GM19239 (cell line): Measurements from ENCODE around the gene DPCD.

ENCODE experiments used
- DNase-seq: peaks from one replicate; pipeline ENCODE4 v3.0.0; 2011; ENCODE audit warnings: low spot score; ENCODE audit not compliant: insufficient read length
- FAIRE-seq: peaks from 2 replicates; lab custom pipeline; 2011; peaks lifted over from hg19 to GRCh38; lab: Jason Lieb, UNC

Gene DPCD

DNA sequence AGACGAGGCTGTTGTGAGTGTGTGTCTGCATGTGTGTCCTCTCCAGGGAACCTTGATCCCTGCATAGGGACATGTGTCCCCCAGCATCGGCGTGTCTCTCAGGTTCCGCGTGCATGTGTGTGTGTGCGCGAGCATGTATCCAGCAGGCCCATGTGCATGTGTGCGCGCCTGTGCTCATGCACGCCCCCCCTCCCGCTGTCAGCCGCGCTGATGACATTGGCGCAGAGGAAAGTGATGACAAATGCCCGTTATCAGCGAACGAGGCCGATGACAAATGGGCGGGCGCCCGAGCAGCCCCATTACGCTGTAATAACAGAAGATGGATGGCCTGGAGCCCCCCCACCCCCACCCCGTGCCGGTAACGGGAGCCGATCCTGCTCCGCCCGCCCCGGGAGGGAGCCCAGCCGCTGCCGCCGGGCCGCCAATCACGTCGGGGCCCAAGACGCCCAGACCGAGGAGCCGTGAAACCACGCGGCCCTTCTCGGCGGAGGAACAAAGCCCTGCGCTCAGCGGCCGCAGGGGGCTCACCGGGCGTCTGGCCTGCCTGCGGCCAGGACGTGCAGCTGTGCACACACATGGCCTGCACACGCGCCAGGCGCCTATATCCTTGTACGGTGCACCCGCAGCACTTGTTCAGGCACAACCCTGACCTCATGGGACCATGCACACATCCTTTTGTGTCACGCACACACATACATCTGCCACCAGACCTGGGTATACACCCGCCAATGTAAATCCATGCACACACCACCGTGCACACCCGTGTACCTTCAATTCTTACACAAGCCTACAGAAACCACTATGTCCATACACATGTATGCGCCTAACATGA lies 21.6 kb upstream of the DPCD start:
- DNase-seq, result no peak
- FAIRE-seq, result no peak

DNA sequence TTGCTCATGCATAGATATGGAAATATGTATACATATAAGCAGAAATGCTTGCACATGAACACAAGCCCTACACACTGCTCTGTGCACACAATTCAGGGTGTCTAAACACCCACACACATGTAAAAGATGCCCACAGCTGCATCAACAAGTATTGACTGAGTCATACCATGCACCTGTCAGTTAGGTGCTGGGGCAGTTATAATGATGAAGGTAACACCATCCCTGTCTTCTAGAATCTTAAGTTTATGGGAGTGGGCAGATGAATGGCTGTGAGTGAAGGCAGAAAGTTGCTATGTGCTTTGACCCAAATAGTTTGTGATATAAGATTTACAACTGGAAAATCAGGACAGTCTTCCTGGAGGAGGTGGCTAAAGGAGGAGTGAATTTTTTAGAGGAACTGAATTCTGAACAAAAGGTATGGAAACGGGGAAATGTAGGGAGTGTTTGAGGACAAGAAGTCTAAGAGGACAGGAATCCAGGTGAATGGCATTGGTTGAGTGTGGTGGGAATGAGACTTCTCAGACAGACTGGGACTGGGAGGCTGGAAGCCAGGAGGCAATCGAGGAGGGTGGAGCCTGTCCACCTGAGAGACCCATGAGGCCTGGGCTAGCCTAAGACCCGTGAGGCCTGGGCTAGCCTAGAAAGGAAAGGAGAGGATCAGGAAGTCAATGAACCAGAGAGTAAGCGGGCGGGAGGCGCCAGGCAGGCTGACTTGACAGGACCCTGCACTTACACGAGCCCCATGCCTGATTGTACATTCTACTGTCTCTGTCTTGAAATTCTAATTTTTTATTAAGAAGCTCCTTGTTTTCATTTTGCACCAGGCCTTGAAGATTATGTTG lies 20.7 kb upstream of the DPCD start:
- DNase-seq (no peak), FAIRE-seq (no peak)

DNA sequence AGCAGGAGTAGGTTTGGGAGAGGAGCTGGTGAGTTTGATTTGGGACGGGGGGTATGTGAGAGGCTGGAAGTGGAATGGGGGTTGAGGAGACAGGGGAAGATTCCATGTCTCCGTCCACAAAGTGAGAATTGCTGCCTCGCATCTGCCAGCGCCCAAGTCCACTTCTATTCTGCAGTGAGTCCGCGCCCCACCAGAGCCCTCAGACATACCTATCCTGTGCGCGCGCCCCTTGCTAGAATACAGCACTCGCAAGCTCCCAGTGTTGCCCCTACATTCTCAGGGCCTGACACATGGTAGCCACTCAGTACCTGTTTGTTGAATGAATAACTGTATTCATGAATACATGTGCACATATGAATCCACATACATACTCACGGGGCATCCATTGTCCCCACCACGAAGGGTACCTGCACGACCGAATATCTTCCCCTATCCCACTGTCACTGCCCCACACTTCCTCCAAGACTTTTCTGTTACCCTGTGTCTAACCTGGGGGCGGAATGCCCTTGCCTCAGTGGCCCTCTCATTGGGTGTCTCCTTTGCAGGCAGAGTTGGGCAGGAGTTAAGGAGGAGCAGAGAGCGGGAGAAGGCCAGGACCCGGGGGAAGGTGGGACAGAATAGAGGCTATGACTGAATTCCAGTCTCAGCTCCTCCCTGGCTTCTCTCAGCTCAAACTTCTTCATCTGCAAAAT lies 19.9 kb upstream of the DPCD start:
- no peak for DNase-seq

DNA sequence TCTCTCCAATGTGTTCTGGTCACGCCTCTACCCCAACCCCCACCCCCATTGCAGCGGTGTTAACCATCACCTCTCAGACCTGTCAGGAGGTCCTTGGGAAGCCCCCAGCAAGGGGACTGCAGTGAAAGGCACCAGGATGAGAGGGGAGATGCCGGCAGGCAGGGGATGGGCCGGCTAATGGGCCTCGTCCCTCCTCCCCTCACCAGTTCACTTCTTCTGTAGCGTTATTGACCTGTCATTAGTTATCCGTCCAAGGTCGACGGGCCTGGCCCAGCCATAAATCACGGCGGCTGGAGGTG lies 18.8 kb upstream of the DPCD start:
- DNase-seq, result no peak
- no peak for FAIRE-seq

More for the DNA sequence above, 19.9 kb upstream of the DPCD start:
- no peak for FAIRE-seq

DNA sequence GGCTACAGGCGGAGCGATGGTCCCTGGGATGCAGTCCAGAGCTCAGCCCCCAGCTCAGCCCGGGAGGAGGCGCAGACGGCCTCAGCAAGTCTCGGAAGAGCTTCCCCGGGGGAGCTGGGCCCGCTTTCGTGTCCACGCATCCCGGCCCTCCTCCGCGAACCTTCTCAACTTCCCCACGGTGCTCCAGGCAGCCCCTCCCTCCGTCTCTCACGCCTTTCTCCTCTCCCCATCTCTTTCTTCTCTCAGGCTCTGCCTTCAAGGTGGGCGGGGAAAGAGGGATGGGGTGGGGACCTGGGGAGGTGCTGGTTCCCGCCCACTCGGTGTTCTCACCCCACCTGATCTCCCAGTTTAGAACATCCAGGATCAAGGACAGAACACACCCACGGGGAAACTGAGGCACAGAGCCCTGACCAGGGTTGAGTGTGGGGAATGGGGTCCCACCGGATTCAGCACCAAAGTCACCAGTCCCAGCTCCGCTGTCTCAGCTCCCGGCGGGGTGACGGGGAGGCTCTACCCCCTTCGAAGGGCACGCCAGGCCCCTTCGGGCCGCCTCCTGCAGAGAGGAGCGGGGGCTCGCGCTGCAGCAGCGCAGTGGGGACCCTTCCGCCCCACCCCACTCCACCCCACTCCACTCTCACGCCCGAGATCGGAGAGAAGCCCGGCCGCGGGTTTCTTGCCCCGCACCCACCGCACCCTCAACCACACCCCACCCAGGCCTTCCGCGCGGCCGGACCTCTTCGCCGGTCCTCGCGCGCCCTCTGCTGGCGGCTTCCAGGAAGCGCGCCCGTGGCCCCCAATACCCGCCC lies 18.3 kb upstream of the DPCD start:
- DNase-seq (peak; percentile 88), FAIRE-seq (peak; percentile 28)

DNA sequence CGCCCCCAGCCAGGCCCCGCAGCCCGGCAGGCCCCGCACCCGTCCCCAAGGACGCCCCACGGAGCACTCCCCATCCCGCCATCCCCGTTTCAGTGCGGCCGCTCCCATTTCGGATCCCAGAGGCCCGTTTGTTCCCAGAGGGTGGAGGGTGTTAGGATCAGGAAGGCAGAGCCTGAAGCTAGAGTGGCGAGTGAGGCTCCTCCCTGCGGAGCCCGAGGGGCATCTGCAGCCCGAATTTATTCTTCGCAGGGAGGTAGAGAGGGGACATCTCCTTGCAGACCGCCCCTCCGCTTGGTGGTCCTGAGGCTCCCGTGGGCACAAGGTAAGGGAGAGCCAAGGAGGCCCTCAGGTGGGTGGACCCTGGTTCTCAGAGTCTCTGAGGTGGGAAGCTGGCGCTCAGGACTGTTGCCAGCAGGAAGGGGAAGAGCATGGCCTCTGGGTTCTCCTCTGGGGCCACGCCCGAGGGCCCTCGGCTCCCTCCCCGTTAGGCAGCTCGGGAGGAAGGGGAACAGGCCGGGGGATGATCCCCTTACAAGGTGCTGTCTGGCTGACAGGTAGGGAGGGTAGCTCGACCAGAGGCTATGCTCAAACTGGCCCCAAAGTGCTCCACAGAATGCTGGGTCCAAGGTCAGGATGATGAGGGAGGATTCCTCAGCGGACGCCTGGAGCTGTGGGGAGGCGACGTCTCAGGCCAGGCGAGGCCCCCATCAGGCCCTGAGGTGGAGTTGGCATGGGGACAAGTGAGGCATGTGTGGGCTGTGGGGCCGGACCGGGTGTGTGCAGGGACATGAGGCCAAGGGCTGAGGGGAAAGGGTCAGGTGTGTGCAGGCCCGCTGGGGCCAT lies 17.5 kb upstream of the DPCD start:
- FAIRE-seq (peak; percentile 78), DNase-seq (no peak)

DNA sequence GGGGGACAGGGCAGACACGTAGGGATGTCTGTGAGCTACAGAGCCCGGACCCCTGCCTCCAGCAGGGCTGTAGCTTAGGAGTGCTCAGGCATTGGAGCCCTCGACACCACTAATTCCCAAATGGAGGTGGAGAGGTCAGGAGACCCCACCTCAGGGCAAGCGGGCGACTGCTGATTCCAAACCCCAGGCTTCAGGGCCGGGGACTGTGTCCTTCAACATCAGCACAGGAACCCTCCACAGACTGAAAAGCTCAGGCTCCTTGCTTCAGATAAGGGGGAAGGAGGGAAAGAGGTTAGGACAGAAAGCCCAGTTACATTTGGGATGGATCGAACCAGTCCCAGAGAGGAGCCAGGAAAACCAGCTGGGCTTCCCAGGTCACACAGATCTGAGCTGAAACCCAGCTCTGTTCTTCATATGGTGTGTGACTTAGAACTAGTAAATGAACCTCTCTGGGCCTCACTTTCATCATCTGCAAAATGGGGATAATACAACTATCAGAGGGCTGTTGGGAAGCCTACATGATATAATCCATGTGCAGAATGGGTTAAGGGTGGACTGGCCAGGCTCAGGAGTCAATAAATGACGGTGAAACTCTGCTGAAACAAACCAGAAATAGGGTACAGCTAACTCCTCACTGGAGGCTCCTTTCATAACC lies 16.7 kb upstream of the DPCD start:
- no peak for DNase-seq
- FAIRE-seq, result no peak

DNA sequence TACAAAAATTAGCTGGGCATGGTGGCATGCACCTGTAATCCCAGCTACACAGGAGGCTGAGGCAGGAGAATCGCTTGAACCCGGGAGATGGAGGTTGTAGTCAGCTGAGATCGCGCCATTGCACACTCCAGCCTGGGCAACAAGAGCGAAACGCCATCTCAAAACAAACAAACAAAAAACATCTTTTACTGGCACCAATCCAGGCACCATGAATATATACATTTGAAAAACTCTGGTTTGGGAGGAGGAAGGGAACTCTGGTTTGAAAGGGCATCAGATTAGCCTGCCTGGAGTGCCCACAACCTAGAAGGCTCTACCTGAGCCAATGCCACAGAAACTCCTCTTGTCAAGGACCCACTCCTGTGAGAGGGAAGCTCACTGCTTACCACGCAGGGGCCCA lies 16.0 kb upstream of the DPCD start:
- FAIRE-seq (no peak), DNase-seq (no peak)

DNA sequence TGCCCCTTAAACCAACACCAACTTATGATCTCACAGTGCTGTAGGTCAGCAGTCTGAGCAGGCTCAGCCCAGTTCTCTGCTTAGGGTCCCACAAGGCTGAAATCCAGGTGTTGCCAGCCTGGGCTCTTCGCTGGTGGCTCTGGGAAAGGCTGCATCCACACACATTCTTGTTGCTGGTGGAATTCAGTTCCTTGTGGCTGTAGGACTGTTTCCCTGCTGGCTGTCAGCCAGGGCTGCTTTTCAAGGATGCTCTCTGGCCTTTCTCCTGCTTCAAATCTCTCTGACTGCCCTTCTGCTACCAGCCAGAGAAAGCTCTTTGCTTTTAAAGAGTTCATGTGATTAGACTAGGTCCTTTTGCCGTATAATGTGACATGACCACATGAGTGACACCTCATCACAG lies 15.3 kb upstream of the DPCD start:
- FAIRE-seq, result no peak

DNA sequence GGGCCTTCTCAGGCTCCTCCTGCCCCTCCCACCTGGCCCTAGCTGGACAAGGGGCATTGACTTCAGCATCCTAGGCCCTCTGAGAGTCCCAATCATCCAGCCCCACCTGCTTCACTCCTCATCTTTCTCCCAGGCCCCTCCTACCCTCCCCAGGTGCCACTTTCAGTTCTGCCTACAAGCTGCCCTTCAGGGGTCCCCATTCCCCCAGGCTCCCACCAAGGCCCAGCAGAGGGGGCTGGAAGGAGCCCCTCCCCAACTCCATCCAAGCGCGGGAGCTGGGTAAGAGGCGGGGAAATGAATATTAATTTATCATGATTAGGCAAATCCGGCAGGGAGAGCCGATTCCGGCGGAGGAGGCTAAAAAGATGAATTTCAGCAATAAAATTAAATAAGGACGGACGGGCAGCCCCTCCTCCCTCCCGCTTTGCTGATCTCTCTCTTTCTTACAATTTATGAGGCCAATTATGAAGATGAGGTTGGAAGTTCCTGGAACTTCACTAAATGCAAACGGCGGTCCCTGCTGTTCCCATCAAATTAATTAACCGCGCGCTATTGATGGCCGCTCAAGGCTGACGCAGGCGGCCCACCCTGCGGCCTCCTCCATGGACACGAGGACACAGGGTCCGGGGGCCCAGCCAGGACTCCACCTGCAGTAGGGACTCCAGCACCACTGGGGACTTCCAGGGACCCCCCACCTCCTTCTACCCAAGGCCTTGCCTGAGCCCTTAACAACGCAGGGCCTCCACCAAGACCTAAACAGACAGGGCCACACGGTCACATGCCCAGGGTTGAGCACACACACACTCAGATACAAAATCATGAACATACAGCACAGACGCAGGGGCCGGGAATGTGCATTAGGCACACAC lies 14.0 kb upstream of the DPCD start:
- no peak for DNase-seq

More for the DNA sequence above, 15.3 kb upstream of the DPCD start:
- no peak for DNase-seq

DNA sequence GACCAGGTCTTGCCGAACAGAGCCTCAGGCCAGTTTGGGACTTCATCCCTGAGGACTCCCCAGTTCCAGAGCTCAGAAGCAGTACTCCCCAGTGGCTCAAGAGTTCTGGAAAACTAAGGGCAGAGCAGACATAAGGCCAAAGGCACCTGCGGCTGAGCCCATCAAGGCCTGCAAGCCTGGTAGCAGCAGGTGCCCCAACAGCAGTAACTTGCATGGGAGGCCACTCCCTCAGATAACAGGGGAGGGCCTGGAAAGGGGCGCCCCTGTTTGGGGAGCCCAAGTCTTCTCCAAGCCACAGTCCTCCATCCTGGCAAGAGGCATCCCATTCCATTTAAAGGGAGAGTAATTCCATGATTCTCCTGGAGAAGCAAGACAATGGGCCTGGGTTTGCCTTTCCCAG lies 13.0 kb upstream of the DPCD start:
- no peak for FAIRE-seq
- DNase-seq, result no peak

More for the DNA sequence above, 14.0 kb upstream of the DPCD start:
- FAIRE-seq, result no peak

DNA sequence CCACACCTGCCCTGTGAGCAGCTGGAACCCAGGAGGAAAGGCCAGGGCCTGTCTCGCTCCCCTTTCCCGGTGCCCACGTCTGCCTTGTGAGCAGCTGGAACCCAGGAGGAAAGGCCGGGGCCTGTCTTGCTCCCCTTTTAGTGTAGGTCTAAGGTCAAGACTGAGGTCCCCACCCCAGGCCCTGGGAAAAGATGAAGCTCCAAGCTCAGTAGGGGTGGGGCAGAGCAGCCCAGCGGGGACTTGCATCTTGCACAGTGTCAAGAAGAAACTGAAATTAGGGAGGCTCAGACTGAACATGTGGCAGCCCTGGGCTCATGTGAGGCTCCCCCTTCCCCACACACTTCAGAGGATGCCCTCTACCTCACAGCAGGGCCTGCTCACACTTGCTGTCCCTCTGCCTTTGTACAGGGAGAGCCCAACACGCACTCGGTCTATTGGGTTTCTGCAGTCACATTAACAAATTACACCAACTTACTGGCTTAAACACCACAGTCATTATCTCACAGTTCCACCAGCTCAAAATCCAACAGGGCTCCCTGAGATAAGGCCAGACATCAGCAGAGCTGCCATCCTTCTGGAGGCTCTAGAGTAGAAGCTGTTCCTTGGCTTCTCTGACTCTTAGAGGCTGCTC lies 12.4 kb upstream of the DPCD start:
- DNase-seq (no peak), FAIRE-seq (no peak)

DNA sequence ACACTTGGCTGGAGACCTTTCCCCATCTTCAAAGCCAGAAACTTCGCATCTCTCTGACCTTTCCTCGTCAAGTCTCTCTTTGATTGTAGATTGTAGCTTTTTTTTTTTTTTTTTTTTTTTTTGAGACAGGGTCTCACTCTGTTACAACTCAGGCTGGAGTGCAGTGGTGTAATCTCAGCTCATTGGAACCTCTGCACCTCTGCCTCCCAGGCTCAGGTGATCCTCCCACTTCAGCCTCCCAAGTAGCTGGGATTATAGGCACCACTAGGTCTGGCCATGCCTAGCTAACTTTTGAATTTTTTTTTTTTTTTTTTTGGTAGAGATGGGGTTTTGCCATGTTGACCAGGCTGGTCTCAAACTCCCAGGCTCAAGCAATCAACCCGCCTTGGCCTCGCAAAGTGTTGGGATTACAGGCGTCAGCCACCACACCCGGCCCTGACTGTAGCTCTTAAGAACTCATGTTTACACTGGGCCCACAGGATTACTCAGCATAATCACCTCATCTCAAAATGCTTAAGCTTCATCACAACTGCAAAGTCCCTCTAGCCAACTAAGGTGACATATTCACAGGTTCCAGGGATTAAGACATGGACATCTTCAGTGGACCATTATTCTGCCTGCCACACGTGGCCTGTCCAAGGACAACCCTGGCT lies 11.8 kb upstream of the DPCD start:
- no peak for FAIRE-seq
- no peak for DNase-seq

DNA sequence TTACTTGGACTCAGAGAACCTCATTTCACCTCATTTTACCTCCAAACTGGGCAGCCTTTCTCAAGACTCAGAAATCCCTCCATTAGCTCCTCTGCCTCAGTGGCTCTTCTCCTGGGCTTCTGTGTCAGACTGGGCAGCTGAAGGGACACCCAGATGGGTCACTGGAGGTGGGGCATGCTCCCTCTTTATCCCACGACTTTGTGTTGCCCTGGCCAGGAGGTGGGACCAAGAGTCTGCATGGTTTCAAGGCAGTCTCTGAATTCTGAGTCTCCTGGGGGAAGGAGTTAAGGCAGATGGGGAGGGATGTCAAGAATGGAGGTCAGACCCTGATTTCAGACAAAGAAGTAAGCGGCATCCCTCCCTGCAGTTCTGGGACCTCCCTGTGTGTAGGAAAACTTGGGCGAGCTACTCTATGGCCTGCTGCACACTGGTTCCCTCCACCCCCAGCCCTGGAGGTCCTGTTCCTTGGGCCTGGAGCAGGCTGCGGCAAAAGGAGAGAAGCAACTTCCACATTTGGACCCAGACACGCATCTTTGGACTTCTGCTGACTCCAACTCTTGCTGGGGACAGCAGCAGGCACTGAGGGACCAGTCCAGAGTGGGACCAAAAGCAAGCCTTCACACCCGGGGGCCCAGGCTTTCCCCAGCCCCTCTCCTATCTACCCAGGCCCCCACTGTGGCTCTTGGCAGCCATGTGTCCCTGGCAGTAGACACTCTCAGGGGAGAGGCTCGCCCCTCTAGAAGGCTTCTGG lies 10.8 kb upstream of the DPCD start:
- FAIRE-seq (no peak), DNase-seq (no peak)

DNA sequence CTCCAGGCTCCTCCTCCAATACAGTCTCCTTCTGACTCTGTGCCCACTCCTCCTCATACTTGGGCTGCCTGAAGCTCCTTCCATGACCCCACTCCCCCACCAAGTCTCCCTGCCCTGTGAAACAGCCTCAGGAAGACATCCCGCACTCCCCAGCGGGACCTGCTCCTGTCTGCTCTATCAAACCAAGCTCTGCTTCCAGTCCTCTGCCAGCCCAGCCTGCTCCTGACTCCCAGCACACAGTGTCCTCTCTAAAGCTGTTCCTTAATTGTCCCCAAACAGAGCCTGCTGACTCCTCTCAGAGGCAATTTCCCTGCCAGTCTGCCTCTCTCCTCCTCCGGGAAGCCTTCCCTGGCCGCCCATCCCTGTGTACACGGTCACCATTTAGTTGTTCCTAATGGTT lies 9.9 kb upstream of the DPCD start:
- no peak for FAIRE-seq
- no peak for DNase-seq

DNA sequence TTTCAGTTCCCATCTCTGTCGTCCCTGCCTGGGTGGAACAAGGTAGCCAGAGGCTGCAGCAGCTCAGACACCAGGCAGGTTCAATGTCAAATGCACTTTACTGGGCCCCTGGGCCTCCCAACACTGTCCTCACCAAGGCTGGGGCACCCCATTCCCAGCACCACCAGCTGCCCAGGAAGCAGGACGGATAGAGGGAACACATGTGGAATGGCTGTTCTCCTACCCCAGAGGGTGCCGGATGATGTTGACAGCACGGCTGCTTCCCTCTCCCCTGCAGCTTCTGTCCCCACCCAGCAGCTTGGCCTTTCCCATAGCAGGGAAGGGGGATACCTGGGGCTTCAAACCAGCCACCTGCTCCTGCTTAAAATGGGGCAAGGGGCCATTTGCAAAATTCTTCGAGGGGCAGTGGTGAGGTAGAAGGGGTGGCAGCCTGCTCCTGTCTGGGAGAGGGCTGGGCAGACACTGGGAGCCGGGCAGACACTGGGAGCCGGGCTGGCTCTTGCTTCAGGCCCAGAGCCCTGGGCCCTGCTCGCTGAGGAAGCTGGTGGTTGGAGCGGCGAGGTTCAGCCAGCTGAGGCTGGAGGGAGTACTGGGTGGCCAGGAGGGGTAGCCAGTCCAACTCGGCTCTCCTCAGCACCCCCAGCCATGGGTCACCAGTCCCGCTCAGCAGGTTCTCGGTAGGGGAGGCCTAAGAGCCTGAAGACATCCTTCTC lies 9.2 kb upstream of the DPCD start:
- DNase-seq (no peak), FAIRE-seq (no peak)
